Upper lobe of left lung (tissue), 4 donors: ENCODE data around the gene OR2L8.

Experiments
- CTCF ChIP-seq, 6 experiments: fragments of 450-650 bp in 4 of 6; fragments of 200-600 bp in 2 of 6; sonication (generic) in 2 of 6; IDR thresholded peaks; one replicate each; pipeline ENCODE4 v1.5.1; 2016 to 2019; ENCODE audit warnings: antibody characterized with exemption in 6 of 6
- POLR2A ChIP-seq, 4 donors: fragments of 450-650 bp; IDR thresholded peaks; one replicate each; pipeline ENCODE4 v1.5.1; 2016 to 2017; ENCODE audit warnings: antibody characterized with exemption in 4 of 4, mild to moderate bottlenecking in 2 of 4
- POLR2AphosphoS5 ChIP-seq, 2 donors: sonication (generic); formaldehyde crosslinking; IDR thresholded peaks; one replicate each; pipeline ENCODE4 v1.5.1; 2017; ENCODE audit warnings: antibody characterized with exemption in 2 of 2

DNA sequence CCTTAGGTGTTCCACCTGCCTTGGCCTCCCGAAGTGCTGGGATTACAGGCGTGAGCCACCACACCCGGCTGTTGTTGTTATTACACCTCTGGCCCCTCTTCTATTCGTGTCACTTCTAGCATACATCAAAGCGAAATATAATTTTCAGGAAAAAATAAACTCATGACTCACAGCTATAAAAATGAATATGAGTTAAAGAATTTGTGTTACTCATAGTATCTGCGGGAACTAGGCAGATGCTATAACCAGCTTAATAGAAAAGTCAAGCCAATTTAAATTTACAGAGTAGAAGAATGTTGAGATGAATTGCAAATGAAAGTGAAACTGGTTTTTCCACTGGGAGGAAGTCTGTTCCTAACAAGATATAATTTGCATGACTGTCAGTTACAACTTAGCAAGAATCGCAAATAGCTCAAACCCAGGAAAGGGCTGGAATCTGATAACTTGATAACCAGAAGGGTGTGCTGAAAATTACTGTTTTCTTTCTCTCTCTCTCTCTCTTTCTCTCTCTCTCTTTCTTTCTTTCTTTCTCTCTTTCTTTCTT lies 42.1 kb upstream of the OR2L8 start:
- TF ChIP-seq CTCF (IDR thresholded peaks at IDR 0.05): no peak
- TF ChIP-seq POLR2AphosphoS5 (IDR thresholded peaks at IDR 0.05): no peak
- no peak for TF ChIP-seq POLR2A (IDR thresholded peaks at IDR 0.05)
